ENCODE results near the gene MFSD1.

DNA sequence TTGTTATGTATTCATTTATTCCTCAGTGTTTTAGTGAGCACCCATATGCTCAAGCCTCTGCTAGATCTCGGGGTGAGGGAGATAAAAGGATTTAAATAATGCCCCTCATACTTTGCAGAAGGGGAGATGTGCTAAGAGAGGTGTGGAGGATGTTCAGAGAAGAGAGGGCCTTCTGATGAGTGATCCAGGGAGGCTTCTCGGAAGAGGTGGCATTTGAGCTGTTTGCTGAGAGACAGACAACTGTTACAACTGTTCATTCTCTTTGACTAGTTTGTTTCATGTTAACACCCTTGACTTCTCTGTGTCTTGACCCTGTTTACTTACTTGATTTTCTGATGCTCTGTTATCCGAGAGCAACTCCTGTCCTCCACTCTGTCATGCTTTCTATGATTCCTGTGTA lies 34.5 kb downstream of the MFSD1 start:
- TF ChIP-seq, protein P1, sequence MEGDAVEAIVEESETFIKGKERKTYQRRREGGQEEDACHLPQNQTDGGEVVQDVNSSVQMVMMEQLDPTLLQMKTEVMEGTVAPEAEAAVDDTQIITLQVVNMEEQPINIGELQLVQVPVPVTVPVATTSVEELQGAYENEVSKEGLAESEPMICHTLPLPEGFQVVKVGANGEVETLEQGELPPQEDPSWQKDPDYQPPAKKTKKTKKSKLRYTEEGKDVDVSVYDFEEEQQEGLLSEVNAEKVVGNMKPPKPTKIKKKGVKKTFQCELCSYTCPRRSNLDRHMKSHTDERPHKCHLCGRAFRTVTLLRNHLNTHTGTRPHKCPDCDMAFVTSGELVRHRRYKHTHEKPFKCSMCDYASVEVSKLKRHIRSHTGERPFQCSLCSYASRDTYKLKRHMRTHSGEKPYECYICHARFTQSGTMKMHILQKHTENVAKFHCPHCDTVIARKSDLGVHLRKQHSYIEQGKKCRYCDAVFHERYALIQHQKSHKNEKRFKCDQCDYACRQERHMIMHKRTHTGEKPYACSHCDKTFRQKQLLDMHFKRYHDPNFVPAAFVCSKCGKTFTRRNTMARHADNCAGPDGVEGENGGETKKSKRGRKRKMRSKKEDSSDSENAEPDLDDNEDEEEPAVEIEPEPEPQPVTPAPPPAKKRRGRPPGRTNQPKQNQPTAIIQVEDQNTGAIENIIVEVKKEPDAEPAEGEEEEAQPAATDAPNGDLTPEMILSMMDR (conservative IDR thresholded peaks at IDR 0.05 in 1 of 2, IDR thresholded peaks at IDR 0.05 in 1 of 2; ENCODE audit: low read depth in 1 of 2, low read length in 2 of 2): no peak
- TF ChIP-seq EZH2 (IDR thresholded peaks at IDR 0.05; ENCODE audit: low read length, missing control alignments): no peak
